Stimulated activated CD8-positive, alpha-beta memory T cell treated with anti-CD3 and anti-CD28 coated beads, Interleukin-2, amount 100 ng/mL, for 48 hours (primary cell): Measurements from ENCODE around the gene TAF6.

Experiments
- DNase-seq, 2 donors: peaks; one replicate each; pipeline ENCODE4 v3.0.0-alpha.2; 2020; ENCODE audit warnings: low read depth in 2 of 2

Gene TAF6

GRCh38 chr7:100119072-100119969 is at the start of gene TAF6, which contains the start of gene CNPY4:
TAF6 (minus strand) TSS chr7:100119358; CDS start chr7:100114209, 5,149 bp downstream.
CNPY4 (plus strand) TSS chr7:100119634; CDS start chr7:100119745, 111 bp downstream.
- DNase-seq, result peak; percentile 88 to 91

GRCh38 chr7:100167912-100168323 is 48.8 kb upstream of the TAF6 start:
- no peak for DNase-seq

GRCh38 chr7:100166970-100167911 is 48.1 kb upstream of the TAF6 start:
- DNase-seq, result no peak

- DNase-seq, result no peak
Measured at GRCh38 chr7:100166317-100166940, 47.3 kb upstream of the TAF6 start.

GRCh38 chr7:100163871-100164270 is 44.7 kb upstream of the TAF6 start:
- DNase-seq, result no peak

- no peak for DNase-seq
Measured at GRCh38 chr7:100163006-100163531, 43.9 kb upstream of the TAF6 start.

- no peak for DNase-seq
Measured at GRCh38 chr7:100160067-100160466, 40.9 kb upstream of the TAF6 start.

GRCh38 chr7:100159099-100159623 is 40.0 kb upstream of the TAF6 start:
- DNase-seq, result no peak

GRCh38 chr7:100158229-100159098 is 39.3 kb upstream of the TAF6 start, which contains the start of gene TRAPPC14:
TRAPPC14 (minus strand) TSS chr7:100158723; CDS start chr7:100158499, 224 bp downstream.
- DNase-seq, result peak; percentile 94 to 96

GRCh38 chr7:100157334-100158228 is 38.4 kb upstream of the TAF6 start:
- DNase-seq, result no peak

- no peak for DNase-seq
Measured at GRCh38 chr7:100157069-100157333, 37.8 kb upstream of the TAF6 start.

GRCh38 chr7:100156331-100157068 is 37.3 kb upstream of the TAF6 start:
- DNase-seq, result no peak

GRCh38 chr7:100155553-100156317 is 36.6 kb upstream of the TAF6 start:
- DNase-seq, result no peak

- DNase-seq, result no peak
Measured at GRCh38 chr7:100154651-100155491, 35.7 kb upstream of the TAF6 start.

- DNase-seq, result no peak
Measured at GRCh38 chr7:100153708-100154535, 34.8 kb upstream of the TAF6 start.
